Suprapubic skin (tissue), 4 donors: ENCODE results near the gene PRDM10. TPM values are rescaled to one million over a fixed set of nuclear protein-coding genes. Genes with fewer than 3 reads are reported as not detected.

ENCODE experiments used
- DNase-seq, 2 donors: peaks; one replicate each; pipeline ENCODE4 v3.0.0-alpha.2; 2019; ENCODE audit warnings: low spot score in 2 of 2
- H3K27ac ChIP-seq: fragments of 200-600 bp; sonication (generic); one replicate; pipeline ENCODE4 v1.5.1; 2019
- H3K27me3 ChIP-seq: fragments of 200-600 bp; sonication (generic); one replicate; pipeline ENCODE4 v1.5.1; 2019
- H3K36me3 ChIP-seq: fragments of 200-600 bp; sonication (generic); one replicate; pipeline ENCODE4 v1.5.1; 2019
- H3K4me1 ChIP-seq: fragments of 200-600 bp; sonication (generic); one replicate; pipeline ENCODE4 v1.5.1; 2019
- H3K4me3 ChIP-seq: fragments of 200-600 bp; sonication (generic); one replicate; pipeline ENCODE4 v1.5.1; 2019; ENCODE audit warnings: mild to moderate bottlenecking
- H3K9me3 ChIP-seq: fragments of 200-600 bp; sonication (generic); one replicate; pipeline ENCODE4 v1.5.1; 2019
- EP300 ChIP-seq: sonication (generic); formaldehyde crosslinking; IDR thresholded peaks from one replicate; pipeline ENCODE4 v1.6.1; 2017; ENCODE audit warnings: antibody characterized with exemption
- POLR2A ChIP-seq, 2 donors: fragments of 450-650 bp; IDR thresholded peaks; one replicate each; pipeline ENCODE4 v1.6.1; 2017; ENCODE audit warnings: antibody characterized with exemption in 2 of 2, mild to moderate bottlenecking in 2 of 2, moderate library complexity in 2 of 2
- POLR2AphosphoS5 ChIP-seq, 3 donors: sonication (generic); formaldehyde crosslinking; IDR thresholded peaks; one replicate each; pipeline ENCODE4 v1.6.1; 2017; ENCODE audit warnings: antibody characterized with exemption in 3 of 3
- WGBS: methylation state at CpG from one replicate; pipeline ENCODE4 v1.1.5; 2018; 5-methylcytosine and 5-hydroxymethylcytosine counted together
- total RNA-seq, 4 donors: library from RNA; depleted of rRNA; stranded (reverse); fragments of >200 nt; gene quantifications; one replicate each; pipeline ENCODE4 v1.1.0, GENCODE V29; 2016
- TF ChIP-seq, protein P1 (sequence below), 2 donors: fragments of 200-600 bp in 1 of 2; fragments of 450-650 bp in 1 of 2; sonication (generic) in 1 of 2; IDR thresholded peaks; one replicate each; pipeline ENCODE4 v1.5.1; 2016 to 2019; ENCODE audit warnings: antibody characterized with exemption in 2 of 2, mild to moderate bottlenecking in 1 of 2, moderate library complexity in 1 of 2

Gene PRDM10
- total RNA-seq, 4 donors from 2014 or later, result 11.4 to 49.8 (median 13.4) TPM

DNA sequence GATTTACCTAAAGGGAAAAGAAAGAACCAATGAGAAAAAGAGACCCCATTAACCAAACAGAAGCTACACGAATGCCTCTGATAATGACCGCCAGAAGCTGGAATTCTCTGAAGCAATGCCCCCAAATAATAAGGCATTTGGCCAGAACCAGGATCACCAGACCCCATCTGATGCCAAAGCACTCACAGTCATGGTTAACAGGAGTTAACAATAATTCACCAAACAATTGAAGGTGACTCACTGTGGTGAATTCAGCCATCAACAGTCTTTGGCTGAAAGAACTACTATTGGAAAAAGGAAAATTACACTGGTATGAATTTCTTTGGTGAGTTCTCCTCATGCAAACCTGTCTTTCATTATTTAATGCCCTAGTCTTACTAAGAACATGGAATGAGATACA lies 85.4 kb downstream of the PRDM10 start:
- no peak overlapping the region for H3K27ac ChIP-seq
- no peak for TF ChIP-seq EP300
- TF ChIP-seq, protein P1, sequence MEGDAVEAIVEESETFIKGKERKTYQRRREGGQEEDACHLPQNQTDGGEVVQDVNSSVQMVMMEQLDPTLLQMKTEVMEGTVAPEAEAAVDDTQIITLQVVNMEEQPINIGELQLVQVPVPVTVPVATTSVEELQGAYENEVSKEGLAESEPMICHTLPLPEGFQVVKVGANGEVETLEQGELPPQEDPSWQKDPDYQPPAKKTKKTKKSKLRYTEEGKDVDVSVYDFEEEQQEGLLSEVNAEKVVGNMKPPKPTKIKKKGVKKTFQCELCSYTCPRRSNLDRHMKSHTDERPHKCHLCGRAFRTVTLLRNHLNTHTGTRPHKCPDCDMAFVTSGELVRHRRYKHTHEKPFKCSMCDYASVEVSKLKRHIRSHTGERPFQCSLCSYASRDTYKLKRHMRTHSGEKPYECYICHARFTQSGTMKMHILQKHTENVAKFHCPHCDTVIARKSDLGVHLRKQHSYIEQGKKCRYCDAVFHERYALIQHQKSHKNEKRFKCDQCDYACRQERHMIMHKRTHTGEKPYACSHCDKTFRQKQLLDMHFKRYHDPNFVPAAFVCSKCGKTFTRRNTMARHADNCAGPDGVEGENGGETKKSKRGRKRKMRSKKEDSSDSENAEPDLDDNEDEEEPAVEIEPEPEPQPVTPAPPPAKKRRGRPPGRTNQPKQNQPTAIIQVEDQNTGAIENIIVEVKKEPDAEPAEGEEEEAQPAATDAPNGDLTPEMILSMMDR (IDR thresholded peaks at IDR 0.05), result no peak
- TF ChIP-seq POLR2AphosphoS5 (IDR thresholded peaks at IDR 0.05), result no peak
- TF ChIP-seq POLR2A (IDR thresholded peaks at IDR 0.05), result no peak
- DNase-seq, result no peak
- peaks cover 55% of the 10 kb centered on the region for H3K36me3 ChIP-seq
- H3K4me3 ChIP-seq, result no peak overlapping the region
- H3K9me3 ChIP-seq, result no peaks in the 10 kb centered on the region
- WGBS, result 93% methylated on average over 2 of the region's 2 CpGs
- no peaks in the 10 kb centered on the region for H3K27me3 ChIP-seq
- H3K4me1 ChIP-seq, result no peaks in the 10 kb centered on the region

GRCh38 chr11:129911298-129911697 lies 91.3 kb downstream of the PRDM10 start:
- Histone ChIP-seq H3K4me1 (no peaks in the 10 kb centered on the region), H3K4me3 (no peak overlapping the region), H3K36me3 (peaks cover 59% of the 10 kb centered on the region), H3K27ac (no peak overlapping the region), H3K9me3 (no peaks in the 10 kb centered on the region), H3K27me3 (no peaks in the 10 kb centered on the region)
- TF ChIP-seq, protein P1 (IDR thresholded peaks at IDR 0.05), result no peak
- no peak for TF ChIP-seq POLR2AphosphoS5 (IDR thresholded peaks at IDR 0.05)
- 74% methylated on average over 3 of the region's 3 CpGs for WGBS
- no peak for DNase-seq

- Histone ChIP-seq H3K27me3 (no peaks in the 10 kb centered on the region), H3K36me3 (peaks cover 54% of the 10 kb centered on the region)
- 92% methylated on average over 7 of the region's 7 CpGs for WGBS
Observed at GRCh38 chr11:129910360-129910759, 92.3 kb downstream of the PRDM10 start.

GRCh38 chr11:129905402-129905801 lies 97.2 kb downstream of the PRDM10 start:
- H3K36me3 ChIP-seq, result peaks cover 42% of the 10 kb centered on the region

More at GRCh38 chr11:129910360-129910759, 92.3 kb downstream of the PRDM10 start:
- Histone ChIP-seq H3K4me3 (no peak overlapping the region), H3K9me3 (no peaks in the 10 kb centered on the region), H3K27ac (no peak overlapping the region), H3K4me1 (no peaks in the 10 kb centered on the region)
- no peak for DNase-seq
- TF ChIP-seq, protein P1 (IDR thresholded peaks at IDR 0.05), result no peak
- TF ChIP-seq EP300 (no peak), POLR2A (IDR thresholded peaks at IDR 0.05) (no peak), POLR2AphosphoS5 (IDR thresholded peaks at IDR 0.05) (no peak)

DNA sequence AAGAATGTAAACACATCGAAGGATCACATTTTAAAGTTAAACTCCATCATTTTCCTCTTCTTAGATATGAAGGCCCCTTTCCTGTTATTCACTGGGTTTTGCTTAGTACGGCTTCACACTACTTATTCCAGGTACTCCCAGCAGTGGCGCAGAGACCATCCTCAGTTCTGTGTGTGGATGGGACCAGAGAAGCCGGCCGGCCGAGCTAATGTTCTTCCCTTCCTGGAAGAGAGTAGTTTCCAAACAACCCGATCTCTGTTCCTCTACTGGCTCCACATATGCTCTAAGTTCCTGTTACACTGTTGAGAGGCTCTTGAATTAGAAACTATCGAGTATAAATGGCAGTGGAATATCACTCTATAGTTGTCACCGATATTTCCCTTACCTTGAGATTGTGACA lies 106.6 kb downstream of the PRDM10 start:
- no peak for DNase-seq
- TF ChIP-seq, protein P1 (IDR thresholded peaks at IDR 0.05), result no peak
- TF ChIP-seq POLR2AphosphoS5 (IDR thresholded peaks at IDR 0.05), result no peak
- no peak for TF ChIP-seq POLR2A (IDR thresholded peaks at IDR 0.05)
- TF ChIP-seq EP300, result no peak
- Histone ChIP-seq H3K36me3 (peaks cover 6% of the 10 kb centered on the region), H3K4me3 (peak overlapping the region; percentile 91), H3K27me3 (no peaks in the 10 kb centered on the region), H3K4me1 (peaks cover 21% of the 10 kb centered on the region), H3K27ac (peak overlapping the region; percentile 84), H3K9me3 (no peaks in the 10 kb centered on the region)
- 62% methylated on average over 9 of the region's 9 CpGs for WGBS

More at GRCh38 chr11:129905402-129905801, 97.2 kb downstream of the PRDM10 start:
- no peak for DNase-seq
- H3K9me3 ChIP-seq, result no peaks in the 10 kb centered on the region
- H3K4me3 ChIP-seq, result no peak overlapping the region
- no peak overlapping the region for H3K27ac ChIP-seq
- 85% methylated on average over 8 of the region's 8 CpGs for WGBS
- H3K4me1 ChIP-seq, result no peaks in the 10 kb centered on the region
- TF ChIP-seq POLR2A (IDR thresholded peaks at IDR 0.05) (no peak), POLR2AphosphoS5 (IDR thresholded peaks at IDR 0.05) (no peak), EP300 (no peak)
- TF ChIP-seq, protein P1 (IDR thresholded peaks at IDR 0.05), result no peak
- H3K27me3 ChIP-seq, result no peaks in the 10 kb centered on the region
